ENCODE data around the gene PFKFB2.
A peak's percentile ranks its signal among the peaks of the same experiment; 100 is the strongest.

The PFKFB2 gene

GRCh38 chr1:207024202-207025145 lies 28.6 kb upstream of the PFKFB2 start:
- Histone ChIP-seq H3K36me3 (ENCODE audit: control insufficient read depth, low read depth, low read length) (peaks cover 3% of the 10 kb centered on the region), H3K27ac (ENCODE audit: low read length) (no peak overlapping the region), H3K27me3 (ENCODE audit: control insufficient read depth, insufficient read depth, low read length) (no peaks in the 10 kb centered on the region), H3K4me1 (ENCODE audit: control insufficient read depth, low read depth, low read length) (peaks cover 18% of the 10 kb centered on the region), H3K9me3 (ENCODE audit: control insufficient read depth, low read depth, low read length) (no peaks in the 10 kb centered on the region), H3K4me3 (ENCODE audit: low read length) (peak overlapping the region; percentile 5), H3K9ac (ENCODE audit: low read length) (no peak overlapping the region)

DNA sequence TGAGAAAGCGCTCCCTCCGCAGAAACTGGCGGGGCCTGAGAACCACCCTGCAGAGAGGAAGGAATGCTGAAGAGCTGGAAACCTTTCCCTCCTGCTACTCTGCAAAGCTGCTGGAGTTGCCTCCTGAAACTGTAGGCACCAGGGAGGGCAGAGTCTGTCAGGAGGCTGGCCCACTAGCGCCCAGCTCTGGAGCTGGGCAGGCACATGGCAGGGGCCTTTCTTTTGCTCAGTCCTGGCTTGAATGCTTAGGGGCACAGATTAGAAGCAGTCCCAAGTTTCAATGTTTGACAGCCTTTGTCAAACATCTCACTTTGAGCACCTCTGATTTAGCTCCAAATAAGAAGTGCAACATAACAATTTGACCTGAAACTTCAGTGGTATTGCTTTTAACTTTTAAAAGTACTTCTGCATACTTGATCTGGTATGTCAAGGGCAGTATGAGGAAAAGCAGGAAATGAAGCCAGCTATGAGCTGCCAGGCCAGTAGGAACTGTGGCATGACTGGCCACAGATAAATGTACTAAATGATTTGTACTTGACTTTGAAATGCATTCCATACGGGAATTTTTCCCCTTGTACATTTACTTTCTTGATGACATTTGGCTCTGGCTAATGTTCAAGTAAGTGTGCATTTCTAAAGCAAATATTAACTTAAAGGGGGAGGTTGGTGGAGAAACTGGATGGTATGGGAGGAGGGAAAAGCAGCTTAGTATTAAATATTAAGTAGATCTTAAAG lies 27.8 kb upstream of the PFKFB2 start:
- H3K4me3 ChIP-seq (ENCODE audit: low read length) = no peak overlapping the region
- H3K9me3 ChIP-seq (ENCODE audit: control insufficient read depth, low read depth, low read length) = no peaks in the 10 kb centered on the region
- H3K27me3 ChIP-seq (ENCODE audit: control insufficient read depth, insufficient read depth, low read length) = no peaks in the 10 kb centered on the region
- peak overlapping the region; percentile 49 for H3K27ac ChIP-seq (ENCODE audit: low read length)
- peak overlapping the region; percentile 9 for H3K9ac ChIP-seq (ENCODE audit: low read length)
- peaks cover 23% of the 10 kb centered on the region for H3K4me1 ChIP-seq (ENCODE audit: control insufficient read depth, low read depth, low read length)
- H3K36me3 ChIP-seq (ENCODE audit: control insufficient read depth, low read depth, low read length) = peaks cover 3% of the 10 kb centered on the region

DNA sequence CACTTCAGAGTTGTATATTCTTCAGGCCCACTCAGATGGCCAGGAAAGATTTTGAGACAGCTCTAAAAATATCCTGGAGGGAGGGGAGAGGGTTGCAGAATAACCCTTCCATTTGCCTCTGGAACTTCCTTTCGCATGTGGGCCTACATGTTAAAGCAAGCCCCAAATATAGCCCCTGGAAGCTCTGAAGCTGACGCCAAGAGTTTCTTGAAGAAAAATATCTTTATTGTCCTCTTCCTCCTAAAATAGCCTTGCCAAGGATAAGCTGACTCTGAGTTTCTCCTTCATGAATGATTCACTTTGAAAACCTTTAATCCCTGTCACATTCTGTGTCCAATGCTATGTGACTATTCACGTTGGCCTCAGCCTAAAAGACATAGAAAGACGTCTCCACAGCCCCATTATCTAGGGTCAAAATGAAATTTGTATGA lies 27.0 kb upstream of the PFKFB2 start:
- no peak overlapping the region for H3K27ac ChIP-seq (ENCODE audit: low read length)
- peaks cover 3% of the 10 kb centered on the region for H3K36me3 ChIP-seq (ENCODE audit: control insufficient read depth, low read depth, low read length)
- H3K4me1 ChIP-seq (ENCODE audit: control insufficient read depth, low read depth, low read length) = peaks cover 23% of the 10 kb centered on the region
- H3K9me3 ChIP-seq (ENCODE audit: control insufficient read depth, low read depth, low read length) = no peaks in the 10 kb centered on the region
- H3K9ac ChIP-seq (ENCODE audit: low read length) = no peak overlapping the region
- no peaks in the 10 kb centered on the region for H3K27me3 ChIP-seq (ENCODE audit: control insufficient read depth, insufficient read depth, low read length)
- no peak overlapping the region for H3K4me3 ChIP-seq (ENCODE audit: low read length)

- H3K9me3 ChIP-seq (ENCODE audit: control insufficient read depth, low read depth, low read length) = no peaks in the 10 kb centered on the region
- no peaks in the 10 kb centered on the region for H3K27me3 ChIP-seq (ENCODE audit: control insufficient read depth, insufficient read depth, low read length)
- H3K9ac ChIP-seq (ENCODE audit: low read length) = no peak overlapping the region
- peaks cover 3% of the 10 kb centered on the region for H3K36me3 ChIP-seq (ENCODE audit: control insufficient read depth, low read depth, low read length)
- peaks cover 34% of the 10 kb centered on the region for H3K4me1 ChIP-seq (ENCODE audit: control insufficient read depth, low read depth, low read length)
- no peak overlapping the region for H3K4me3 ChIP-seq (ENCODE audit: low read length)
- no peak overlapping the region for H3K27ac ChIP-seq (ENCODE audit: low read length)
Observed at GRCh38 chr1:207027206-207027777, 25.8 kb upstream of the PFKFB2 start.

DNA sequence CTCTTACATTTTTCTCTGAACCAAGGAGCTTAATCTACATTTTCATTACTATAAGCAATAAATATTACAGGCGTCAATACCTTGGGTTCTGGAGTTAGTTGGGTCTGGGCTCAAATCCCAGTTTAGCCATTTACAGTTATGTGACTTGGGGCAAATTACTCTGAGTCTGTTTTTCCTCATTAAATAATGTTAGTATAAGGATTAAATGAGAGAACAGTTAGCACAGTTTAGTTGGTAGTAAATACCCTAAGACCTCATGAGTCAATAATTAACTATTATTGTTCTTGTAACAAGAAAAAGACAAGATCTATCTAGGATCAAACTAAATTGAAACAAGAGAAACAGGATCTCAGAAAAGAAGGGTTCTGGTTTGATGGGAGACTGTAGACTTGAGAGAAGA lies 25.2 kb upstream of the PFKFB2 start:
- Histone ChIP-seq H3K27me3 (ENCODE audit: control insufficient read depth, insufficient read depth, low read length) (no peaks in the 10 kb centered on the region), H3K9me3 (ENCODE audit: control insufficient read depth, low read depth, low read length) (no peaks in the 10 kb centered on the region), H3K27ac (ENCODE audit: low read length) (no peak overlapping the region), H3K4me3 (ENCODE audit: low read length) (no peak overlapping the region), H3K36me3 (ENCODE audit: control insufficient read depth, low read depth, low read length) (peaks cover 3% of the 10 kb centered on the region), H3K9ac (ENCODE audit: low read length) (no peak overlapping the region), H3K4me1 (ENCODE audit: control insufficient read depth, low read depth, low read length) (peaks cover 38% of the 10 kb centered on the region)

- Histone ChIP-seq H3K27ac (ENCODE audit: low read length) (no peak overlapping the region), H3K27me3 (ENCODE audit: control insufficient read depth, insufficient read depth, low read length) (no peaks in the 10 kb centered on the region), H3K9me3 (ENCODE audit: control insufficient read depth, low read depth, low read length) (no peaks in the 10 kb centered on the region), H3K36me3 (ENCODE audit: control insufficient read depth, low read depth, low read length) (peaks cover 3% of the 10 kb centered on the region), H3K4me1 (ENCODE audit: control insufficient read depth, low read depth, low read length) (peaks cover 45% of the 10 kb centered on the region), H3K9ac (ENCODE audit: low read length) (no peak overlapping the region), H3K4me3 (ENCODE audit: low read length) (no peak overlapping the region)
Observed at GRCh38 chr1:207028884-207029650, 24.0 kb upstream of the PFKFB2 start.

- Histone ChIP-seq H3K4me3 (ENCODE audit: low read length) (no peak overlapping the region), H3K9me3 (ENCODE audit: control insufficient read depth, low read depth, low read length) (no peaks in the 10 kb centered on the region), H3K9ac (ENCODE audit: low read length) (no peak overlapping the region), H3K36me3 (ENCODE audit: control insufficient read depth, low read depth, low read length) (peaks cover 3% of the 10 kb centered on the region), H3K27me3 (ENCODE audit: control insufficient read depth, insufficient read depth, low read length) (no peaks in the 10 kb centered on the region), H3K27ac (ENCODE audit: low read length) (no peak overlapping the region), H3K4me1 (ENCODE audit: control insufficient read depth, low read depth, low read length) (peaks cover 41% of the 10 kb centered on the region)
Observed at GRCh38 chr1:207029701-207030521, 23.2 kb upstream of the PFKFB2 start.

- Histone ChIP-seq H3K9ac (ENCODE audit: low read length) (no peak overlapping the region), H3K36me3 (ENCODE audit: control insufficient read depth, low read depth, low read length) (peaks cover 3% of the 10 kb centered on the region), H3K27ac (ENCODE audit: low read length) (no peak overlapping the region), H3K9me3 (ENCODE audit: control insufficient read depth, low read depth, low read length) (no peaks in the 10 kb centered on the region), H3K4me3 (ENCODE audit: low read length) (no peak overlapping the region), H3K27me3 (ENCODE audit: control insufficient read depth, insufficient read depth, low read length) (no peaks in the 10 kb centered on the region), H3K4me1 (ENCODE audit: control insufficient read depth, low read depth, low read length) (peaks cover 36% of the 10 kb centered on the region)
Observed at GRCh38 chr1:207030522-207031009, 22.5 kb upstream of the PFKFB2 start.

DNA sequence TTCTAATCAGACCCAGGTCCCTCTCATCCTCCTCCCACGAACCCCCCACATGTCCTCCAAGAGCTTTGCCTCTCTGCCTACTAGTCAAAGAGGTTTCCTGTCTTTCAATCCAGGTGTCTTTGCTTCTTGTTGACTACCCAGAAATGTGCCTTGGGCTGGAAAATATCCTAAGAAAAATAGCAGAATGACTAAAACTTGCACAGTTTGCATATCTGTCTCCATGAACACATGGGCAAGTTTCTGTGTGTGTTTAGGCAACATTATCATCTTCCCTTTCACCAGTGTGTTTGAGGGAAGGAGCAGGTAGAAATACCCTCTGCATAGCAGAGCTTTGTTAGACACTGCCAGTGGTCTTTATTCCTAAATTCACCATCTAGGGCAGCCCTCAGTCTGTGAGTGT lies 22.1 kb upstream of the PFKFB2 start:
- Histone ChIP-seq H3K9me3 (ENCODE audit: control insufficient read depth, low read depth, low read length) (no peaks in the 10 kb centered on the region), H3K27ac (ENCODE audit: low read length) (no peak overlapping the region), H3K36me3 (ENCODE audit: control insufficient read depth, low read depth, low read length) (peaks cover 3% of the 10 kb centered on the region), H3K4me3 (ENCODE audit: low read length) (no peak overlapping the region), H3K27me3 (ENCODE audit: control insufficient read depth, insufficient read depth, low read length) (no peaks in the 10 kb centered on the region), H3K9ac (ENCODE audit: low read length) (no peak overlapping the region), H3K4me1 (ENCODE audit: control insufficient read depth, low read depth, low read length) (peaks cover 31% of the 10 kb centered on the region)

DNA sequence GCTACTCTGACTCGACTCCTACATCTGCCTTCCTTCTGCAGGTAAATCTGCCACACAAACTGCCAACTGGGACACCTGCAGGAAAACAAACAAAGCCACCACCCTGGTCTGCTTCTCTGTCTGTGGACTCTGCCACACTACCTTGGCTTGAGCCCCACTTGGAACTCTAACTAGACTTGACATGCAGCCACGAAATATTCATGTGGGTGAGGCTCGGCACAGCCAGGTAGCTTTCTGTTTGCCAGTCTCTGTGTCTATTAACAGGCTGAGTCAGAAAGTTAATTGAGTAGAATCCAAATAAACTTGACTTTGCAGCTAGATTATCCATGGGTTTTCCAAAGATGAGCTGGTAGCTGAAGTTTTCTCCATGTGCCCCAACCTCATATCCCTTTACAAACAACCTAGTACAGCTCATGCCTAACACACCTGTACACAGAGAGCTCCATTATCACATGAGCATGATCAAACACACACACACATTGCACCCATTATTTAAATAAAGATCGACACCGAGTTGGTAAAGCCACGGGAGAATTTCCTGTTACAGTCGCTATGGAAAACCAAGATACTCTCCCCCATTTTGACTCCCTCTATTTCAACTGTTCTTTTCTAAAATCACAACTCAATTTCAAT lies 21.3 kb upstream of the PFKFB2 start:
- H3K9me3 ChIP-seq (ENCODE audit: control insufficient read depth, low read depth, low read length) = no peaks in the 10 kb centered on the region
- no peak overlapping the region for H3K9ac ChIP-seq (ENCODE audit: low read length)
- no peaks in the 10 kb centered on the region for H3K27me3 ChIP-seq (ENCODE audit: control insufficient read depth, insufficient read depth, low read length)
- peaks cover 1% of the 10 kb centered on the region for H3K36me3 ChIP-seq (ENCODE audit: control insufficient read depth, low read depth, low read length)
- H3K4me1 ChIP-seq (ENCODE audit: control insufficient read depth, low read depth, low read length) = peaks cover 28% of the 10 kb centered on the region
- H3K4me3 ChIP-seq (ENCODE audit: low read length) = peak overlapping the region; percentile 24
- H3K27ac ChIP-seq (ENCODE audit: low read length) = no peak overlapping the region

Measured in iPS-18a (cell line).